ENCODE measurements around the gene SKI. TPM values are rescaled to one million over a fixed set of nuclear protein-coding genes. Genes with fewer than 3 reads are reported as not detected.

Gene SKI
- total RNA-seq (100 to 1,000 TPM; 286 to 324 TPM), total RNA-seq (14.2 to 537 (median 72.0) reads per million in 172 experiments)
- polyA plus RNA-seq (2013, experiment 1 of 2): 52.2 TPM
- polyA plus RNA-seq (2013, experiment 2 of 2): 44.2 TPM

GRCh38 chr1:2228157-2228594 is at the start of gene SKI:
TSS of gene SKI (plus strand) at chr1:2228319. CDS start at chr1:2228767, 448 bp downstream.
- ATAC-seq (ENCODE audit: poor library complexity) (no peak), DNase-seq (no peak)
- no peaks in the 10 kb centered on the region for H3K9me3 Mint-ChIP-seq
- peak within 1 kb of the TSS; percentile 100 for H3K27ac Mint-ChIP-seq
- ChIA-PET POLR2A (interaction anchor here (1.3 to 9.7 kb wide), 10 partner anchors 13 to 71 kb away, joined by 3 to 197 read pairs (median 10); partner anchors contain the start of gene FAAP20), CTCF (interaction anchor here (1.0 to 1.2 kb wide), 2 partner anchors 15 to 33 kb away, joined by 3 read pairs; partner anchors contain the start of gene FAAP20)
- no peaks in the 10 kb centered on the region for H3K36me3 ChIP-seq (ENCODE audit: insufficient read depth, low read length)
- no peaks in the 10 kb centered on the region for H3K9me3 ChIP-seq (ENCODE audit: control insufficient read depth in 1 of 2, insufficient read depth in 1 of 2, low read length in 2 of 2)
- peaks cover 56% of the 10 kb centered on the region for H3K4me1 ChIP-seq (ENCODE audit: insufficient read depth, low read length)
- peak within 1 kb of the TSS in 1 of 2 donors; percentile 92 for H3K27ac ChIP-seq (ENCODE audit: low read depth in 1 of 2, low read length in 2 of 2)
- peak within 1 kb of the TSS; percentile 95 for H3K4me3 ChIP-seq (ENCODE audit: low read length)
- no peak for TF ChIP-seq CTCF (IDR thresholded peaks at IDR 0.05)
- peaks cover 28% of the 10 kb centered on the region for H3K4me1 Mint-ChIP-seq (ENCODE audit: low read depth)
- intact Hi-C loops (cut with DNase I, micrococcal nuclease): loop anchor here in 1 of 2 experiments (2.0 kb wide), 1 partner anchor 73 kb away; no protein-coding TSS in a partner anchor
- H3K4me3 Mint-ChIP-seq: peak within 1 kb of the TSS; percentile 99
- H3K27me3 ChIP-seq (ENCODE audit: control insufficient read depth in 1 of 2, insufficient read depth in 2 of 2, low read length in 2 of 2): no peaks in the 10 kb centered on the region
- peaks cover 16% of the 10 kb centered on the region for H3K27me3 Mint-ChIP-seq
- peaks cover 44% of the 10 kb centered on the region for H3K36me3 Mint-ChIP-seq (ENCODE audit: low read depth)

- POLR2A ChIA-PET: no interaction called here
- CTCF ChIA-PET: no interaction called here
- TF ChIP-seq CTCF (IDR thresholded peaks at IDR 0.05): no peak
These were observed 49.2 kb upstream of the SKI start for GRCh38 chr1:2178875-2179274.

GRCh38 chr1:2179283-2180013 is 48.7 kb upstream of the SKI start:
- no peak overlapping the region for H3K27ac ChIP-seq (ENCODE audit: low read depth in 1 of 2, low read length in 2 of 2)
- ATAC-seq (ENCODE audit: poor library complexity): no peak
- intact Hi-C loops (cut with DNase I, micrococcal nuclease): no loop called here
- H3K4me3 ChIP-seq (ENCODE audit: low read length): no peak overlapping the region
- no peaks in the 10 kb centered on the region for H3K4me1 Mint-ChIP-seq (ENCODE audit: low read depth)
- no peak for TF ChIP-seq CTCF (IDR thresholded peaks at IDR 0.05)
- no peaks in the 10 kb centered on the region for H3K27me3 Mint-ChIP-seq
- peaks cover 15% of the 10 kb centered on the region for H3K36me3 ChIP-seq (ENCODE audit: insufficient read depth, low read length)
- H3K27me3 ChIP-seq (ENCODE audit: control insufficient read depth in 1 of 2, insufficient read depth in 2 of 2, low read length in 2 of 2): no peaks in the 10 kb centered on the region
- POLR2A ChIA-PET: no interaction called here
- H3K4me3 Mint-ChIP-seq: no peak overlapping the region
- no peaks in the 10 kb centered on the region for H3K9me3 Mint-ChIP-seq
- CTCF ChIA-PET: no interaction called here
- H3K36me3 Mint-ChIP-seq (ENCODE audit: low read depth): peaks cover 11% of the 10 kb centered on the region
- no peak for DNase-seq
- H3K9me3 ChIP-seq (ENCODE audit: control insufficient read depth in 1 of 2, insufficient read depth in 1 of 2, low read length in 2 of 2): no peaks in the 10 kb centered on the region
- H3K4me1 ChIP-seq (ENCODE audit: insufficient read depth, low read length): peaks cover 4% of the 10 kb centered on the region
- no peak overlapping the region for H3K27ac Mint-ChIP-seq

More at GRCh38 chr1:2178875-2179274, 49.2 kb upstream of the SKI start:
- ATAC-seq (ENCODE audit: poor library complexity): no peak
- DNase-seq: no peak
- Histone ChIP-seq H3K27me3 (ENCODE audit: control insufficient read depth in 1 of 2, insufficient read depth in 2 of 2, low read length in 2 of 2) (no peaks in the 10 kb centered on the region), H3K27ac (ENCODE audit: low read depth in 1 of 2, low read length in 2 of 2) (no peak overlapping the region), H3K9me3 (ENCODE audit: control insufficient read depth in 1 of 2, insufficient read depth in 1 of 2, low read length in 2 of 2) (no peaks in the 10 kb centered on the region), H3K4me1 (ENCODE audit: insufficient read depth, low read length) (peaks cover 10% of the 10 kb centered on the region), H3K4me3 (ENCODE audit: low read length) (no peak overlapping the region), H3K36me3 (ENCODE audit: insufficient read depth, low read length) (peaks cover 15% of the 10 kb centered on the region)
- Mint-ChIP-seq H3K27ac (no peak overlapping the region), H3K27me3 (no peaks in the 10 kb centered on the region), H3K9me3 (no peaks in the 10 kb centered on the region), H3K4me3 (no peak overlapping the region), H3K4me1 (ENCODE audit: low read depth) (no peaks in the 10 kb centered on the region), H3K36me3 (ENCODE audit: low read depth) (peaks cover 11% of the 10 kb centered on the region)
- intact Hi-C loops (cut with DNase I, micrococcal nuclease): no loop called here

All from CD4-positive, alpha-beta T cell (primary cell).